C4-2B (cell line): ENCODE results near the gene PTK7.

Experiments
- ZFX ChIP-seq: fragments of 450-650 bp; IDR thresholded peaks from 2 replicates; pipeline ENCODE4 v1.6.1; 2017
- TF ChIP-seq, protein P1 (sequence below): fragments of 450-650 bp; conservative IDR thresholded peaks from 2 replicates; pipeline ENCODE4 v1.5.1; 2017; ENCODE audit warnings: mild to moderate bottlenecking

DNA sequence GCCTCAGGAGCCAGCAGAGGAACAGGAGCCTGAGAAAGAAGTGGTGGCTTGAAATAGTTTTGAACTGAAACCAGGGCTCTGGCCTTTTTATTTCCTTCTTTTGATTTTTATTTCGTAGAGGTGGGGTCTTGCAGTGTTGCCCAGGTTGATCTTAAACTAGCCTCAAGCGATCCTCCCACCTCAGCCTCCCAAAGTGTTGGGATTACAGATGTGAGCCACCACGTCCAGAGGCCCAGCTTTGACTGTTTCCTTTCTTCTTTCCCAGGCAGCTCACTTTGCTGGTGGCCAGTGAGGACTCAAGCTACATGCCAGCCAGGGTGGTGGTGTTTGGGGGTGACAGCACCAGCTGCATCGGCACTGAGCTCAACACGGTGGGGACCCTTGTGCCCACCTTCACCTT lies 126.3 kb downstream of the PTK7 start:
- TF ChIP-seq, protein P1, sequence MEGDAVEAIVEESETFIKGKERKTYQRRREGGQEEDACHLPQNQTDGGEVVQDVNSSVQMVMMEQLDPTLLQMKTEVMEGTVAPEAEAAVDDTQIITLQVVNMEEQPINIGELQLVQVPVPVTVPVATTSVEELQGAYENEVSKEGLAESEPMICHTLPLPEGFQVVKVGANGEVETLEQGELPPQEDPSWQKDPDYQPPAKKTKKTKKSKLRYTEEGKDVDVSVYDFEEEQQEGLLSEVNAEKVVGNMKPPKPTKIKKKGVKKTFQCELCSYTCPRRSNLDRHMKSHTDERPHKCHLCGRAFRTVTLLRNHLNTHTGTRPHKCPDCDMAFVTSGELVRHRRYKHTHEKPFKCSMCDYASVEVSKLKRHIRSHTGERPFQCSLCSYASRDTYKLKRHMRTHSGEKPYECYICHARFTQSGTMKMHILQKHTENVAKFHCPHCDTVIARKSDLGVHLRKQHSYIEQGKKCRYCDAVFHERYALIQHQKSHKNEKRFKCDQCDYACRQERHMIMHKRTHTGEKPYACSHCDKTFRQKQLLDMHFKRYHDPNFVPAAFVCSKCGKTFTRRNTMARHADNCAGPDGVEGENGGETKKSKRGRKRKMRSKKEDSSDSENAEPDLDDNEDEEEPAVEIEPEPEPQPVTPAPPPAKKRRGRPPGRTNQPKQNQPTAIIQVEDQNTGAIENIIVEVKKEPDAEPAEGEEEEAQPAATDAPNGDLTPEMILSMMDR: no peak
- no peak for TF ChIP-seq ZFX
